Measurements from ENCODE around the gene MBOAT2.
A peak's percentile ranks its signal among the peaks of the same experiment; 100 is the strongest.

Gene MBOAT2

DNA sequence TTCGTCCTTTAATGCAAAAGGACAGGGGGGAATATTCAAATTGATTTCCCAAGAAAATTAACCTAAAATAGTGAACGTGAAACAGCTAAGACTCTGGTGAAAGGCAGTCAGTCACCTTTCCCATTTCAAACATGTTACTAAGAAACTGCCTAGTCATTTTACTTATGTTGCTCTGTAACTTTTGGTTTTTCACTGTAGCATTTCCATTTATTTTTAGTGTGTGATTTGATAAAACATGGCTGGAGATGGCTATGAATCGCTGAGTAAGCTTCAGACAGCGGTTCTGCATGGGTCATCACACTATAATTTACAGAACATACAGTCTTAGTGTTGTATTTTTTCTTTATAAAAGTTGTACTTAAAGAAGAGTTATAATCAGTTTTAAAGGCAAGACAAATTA is 150.1 kb downstream of the MBOAT2 start:
- Mint-ChIP-seq H3K9me3 (no peaks in the 10 kb centered on the region), H3K4me3 (no peak overlapping the region), H3K4me1 (ENCODE audit: low read depth) (no peaks in the 10 kb centered on the region), H3K36me3 (ENCODE audit: low read depth) (peaks cover 9% of the 10 kb centered on the region), H3K27me3 (peaks cover 5% of the 10 kb centered on the region), H3K27ac (no peak overlapping the region)
- intact Hi-C loops (cut with micrococcal nuclease), result no loop called here

DNA sequence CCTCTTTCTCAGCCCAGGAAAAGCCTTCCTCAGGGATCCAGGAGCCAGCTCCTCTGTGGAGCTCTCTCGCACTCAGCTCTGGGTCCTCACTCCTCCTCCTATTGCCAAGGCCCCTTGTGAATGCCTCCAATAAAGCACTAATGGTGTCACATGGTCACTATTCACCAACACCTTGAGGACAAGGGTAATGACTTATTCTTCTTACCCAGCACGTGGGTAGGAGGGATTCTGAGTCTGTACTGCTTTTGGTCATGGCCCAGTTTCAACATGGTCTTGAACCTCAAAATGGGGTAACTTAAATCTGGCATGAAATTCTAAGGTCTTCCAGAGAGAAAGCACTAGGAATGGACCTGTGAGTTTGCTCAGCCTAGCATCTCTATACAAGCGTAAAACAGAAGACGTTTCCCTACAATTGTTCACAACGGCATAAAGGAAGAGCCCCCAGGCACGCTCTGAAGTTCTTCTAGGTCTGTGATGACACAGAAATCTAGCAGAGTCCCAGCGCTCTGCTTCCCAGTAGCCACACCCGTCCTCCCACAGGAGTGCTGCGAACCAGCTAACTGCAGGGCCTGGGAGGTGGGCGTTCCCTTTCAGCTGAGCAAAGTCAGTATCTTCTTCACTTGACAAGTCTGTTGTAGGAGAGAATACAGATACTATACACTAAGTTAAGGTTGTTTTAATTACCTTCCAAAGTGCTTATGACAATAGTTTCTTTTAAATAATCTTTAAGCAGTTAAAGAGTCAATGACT is 151.5 kb downstream of the MBOAT2 start:
- Mint-ChIP-seq H3K27me3 (peaks cover 5% of the 10 kb centered on the region), H3K4me1 (ENCODE audit: low read depth) (no peaks in the 10 kb centered on the region), H3K36me3 (ENCODE audit: low read depth) (no peaks in the 10 kb centered on the region), H3K27ac (no peak overlapping the region), H3K9me3 (no peaks in the 10 kb centered on the region), H3K4me3 (no peak overlapping the region)
- intact Hi-C loops (cut with micrococcal nuclease), result no loop called here

DNA sequence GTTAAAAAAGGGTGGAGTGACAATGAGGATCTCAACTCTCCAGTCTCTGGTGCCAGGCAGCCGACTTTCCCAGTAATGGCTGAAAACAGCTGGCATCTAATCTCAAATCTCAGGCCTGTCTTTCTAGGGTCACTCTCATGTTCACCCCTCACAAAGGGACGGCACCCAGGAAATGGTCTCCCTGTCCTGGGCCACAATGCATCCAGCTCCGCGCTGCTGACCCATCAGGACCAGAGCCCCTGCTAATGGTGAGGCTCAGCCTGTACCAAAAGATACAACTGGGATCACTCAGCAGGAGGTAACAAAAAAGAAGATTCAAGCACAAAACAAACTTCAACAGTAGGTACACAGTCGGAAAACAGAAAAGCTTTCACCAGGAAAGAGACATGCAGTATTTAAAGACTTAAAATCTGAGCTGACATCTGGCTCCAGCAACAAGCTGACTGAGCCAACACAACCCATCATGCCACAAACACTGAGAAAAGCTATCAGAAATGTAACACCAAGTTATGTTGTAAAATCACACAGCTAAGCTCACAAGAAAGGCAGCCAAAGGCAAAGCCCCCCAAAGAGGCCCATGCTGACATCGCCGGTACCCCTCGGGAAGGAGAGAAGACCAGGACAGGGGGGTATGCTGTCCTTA is 152.5 kb downstream of the MBOAT2 start:
- H3K4me1 Mint-ChIP-seq (ENCODE audit: low read depth), result no peaks in the 10 kb centered on the region
- intact Hi-C loops (cut with micrococcal nuclease), result no loop called here

GRCh38 chr2:8849327-8849726 is 154.2 kb downstream of the MBOAT2 start:
- peaks cover 7% of the 10 kb centered on the region for H3K27me3 Mint-ChIP-seq
- no peaks in the 10 kb centered on the region for H3K4me1 Mint-ChIP-seq (ENCODE audit: low read depth)
- H3K36me3 Mint-ChIP-seq (ENCODE audit: low read depth), result no peaks in the 10 kb centered on the region
- intact Hi-C loops (cut with micrococcal nuclease), result no loop called here
- H3K9me3 Mint-ChIP-seq, result no peaks in the 10 kb centered on the region
- no peak overlapping the region for H3K4me3 Mint-ChIP-seq
- no peak overlapping the region for H3K27ac Mint-ChIP-seq

More for the DNA sequence above, 152.5 kb downstream of the MBOAT2 start:
- Mint-ChIP-seq H3K4me3 (no peak overlapping the region), H3K9me3 (no peaks in the 10 kb centered on the region), H3K36me3 (ENCODE audit: low read depth) (no peaks in the 10 kb centered on the region), H3K27ac (no peak overlapping the region), H3K27me3 (peaks cover 5% of the 10 kb centered on the region)

DNA sequence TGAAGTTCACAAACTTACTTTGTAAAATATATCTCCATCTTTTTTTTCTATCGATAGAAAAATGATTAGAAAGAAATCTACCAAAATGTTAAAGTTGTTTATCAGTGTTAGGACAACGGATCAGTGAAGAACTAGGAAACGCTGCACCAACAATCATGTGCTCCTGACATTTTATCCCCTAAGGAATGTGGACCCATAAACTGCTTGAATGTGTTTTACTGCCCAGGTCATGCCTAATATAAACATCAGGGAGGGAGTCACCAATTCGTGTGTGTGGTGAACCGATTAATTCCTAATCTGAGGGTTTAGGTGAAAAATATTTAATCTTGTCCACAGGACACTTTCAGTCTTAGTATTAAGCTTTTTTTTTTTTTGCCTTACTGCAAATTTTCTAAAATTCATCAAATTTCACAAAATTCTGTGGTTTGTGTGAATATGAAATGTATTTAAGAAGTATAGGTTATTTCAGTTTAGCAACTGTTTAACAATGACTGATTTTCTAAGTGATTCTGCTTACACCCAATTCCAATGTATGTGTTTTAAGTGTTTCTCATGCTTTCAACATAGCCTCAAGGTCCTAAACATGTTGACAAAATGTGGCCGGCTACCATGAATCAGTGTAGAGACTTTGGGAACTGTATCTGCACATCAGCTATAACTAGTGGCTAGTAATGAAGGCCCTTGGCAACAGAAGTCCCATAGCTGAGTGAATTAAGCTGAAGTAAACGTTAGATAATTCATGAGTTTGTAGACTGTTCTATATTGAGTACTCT is 155.0 kb downstream of the MBOAT2 start:
- Mint-ChIP-seq H3K36me3 (ENCODE audit: low read depth) (no peaks in the 10 kb centered on the region), H3K4me1 (ENCODE audit: low read depth) (no peaks in the 10 kb centered on the region), H3K27ac (no peak overlapping the region), H3K27me3 (peaks cover 7% of the 10 kb centered on the region), H3K4me3 (no peak overlapping the region), H3K9me3 (no peaks in the 10 kb centered on the region)
- intact Hi-C loops (cut with micrococcal nuclease), result no loop called here

GRCh38 chr2:8847400-8847799 is 156.1 kb downstream of the MBOAT2 start:
- peaks cover 3% of the 10 kb centered on the region for H3K4me1 Mint-ChIP-seq (ENCODE audit: low read depth)
- peaks cover 7% of the 10 kb centered on the region for H3K27me3 Mint-ChIP-seq
- no peaks in the 10 kb centered on the region for H3K9me3 Mint-ChIP-seq
- H3K4me3 Mint-ChIP-seq, result no peak overlapping the region
- no peak overlapping the region for H3K27ac Mint-ChIP-seq
- intact Hi-C loops (cut with micrococcal nuclease), result no loop called here
- no peaks in the 10 kb centered on the region for H3K36me3 Mint-ChIP-seq (ENCODE audit: low read depth)

- no peaks in the 10 kb centered on the region for H3K9me3 Mint-ChIP-seq
- H3K4me3 Mint-ChIP-seq, result no peak overlapping the region
- H3K27me3 Mint-ChIP-seq, result peaks cover 2% of the 10 kb centered on the region
- H3K36me3 Mint-ChIP-seq (ENCODE audit: low read depth), result peaks cover 7% of the 10 kb centered on the region
- H3K27ac Mint-ChIP-seq, result peak overlapping the region; percentile 35
- intact Hi-C loops (cut with micrococcal nuclease), result no loop called here
- H3K4me1 Mint-ChIP-seq (ENCODE audit: low read depth), result peaks cover 23% of the 10 kb centered on the region
These were observed 161.6 kb downstream of the MBOAT2 start for GRCh38 chr2:8841932-8842331.

GRCh38 chr2:8840475-8841091 is 162.9 kb downstream of the MBOAT2 start:
- peaks cover 2% of the 10 kb centered on the region for H3K27me3 Mint-ChIP-seq
- H3K9me3 Mint-ChIP-seq, result no peaks in the 10 kb centered on the region
- H3K4me3 Mint-ChIP-seq, result no peak overlapping the region
- intact Hi-C loops (cut with micrococcal nuclease), result no loop called here
- H3K4me1 Mint-ChIP-seq (ENCODE audit: low read depth), result peaks cover 31% of the 10 kb centered on the region
- peaks cover 10% of the 10 kb centered on the region for H3K36me3 Mint-ChIP-seq (ENCODE audit: low read depth)
- H3K27ac Mint-ChIP-seq, result no peak overlapping the region

- intact Hi-C loops (cut with micrococcal nuclease), result loop anchor here (10.0 kb wide), 1 partner anchor 785 kb away; no protein-coding TSS in a partner anchor
- H3K9me3 Mint-ChIP-seq, result no peaks in the 10 kb centered on the region
- peaks cover 12% of the 10 kb centered on the region for H3K36me3 Mint-ChIP-seq (ENCODE audit: low read depth)
- H3K27me3 Mint-ChIP-seq, result no peaks in the 10 kb centered on the region
- H3K4me1 Mint-ChIP-seq (ENCODE audit: low read depth), result peaks cover 43% of the 10 kb centered on the region
- H3K27ac Mint-ChIP-seq, result no peak overlapping the region
- H3K4me3 Mint-ChIP-seq, result no peak overlapping the region
These were observed 164.1 kb downstream of the MBOAT2 start for GRCh38 chr2:8839189-8839965.

- intact Hi-C loops (cut with micrococcal nuclease), result loop anchor here (10.0 kb wide), 1 partner anchor 787 kb away; no protein-coding TSS in a partner anchor
- Mint-ChIP-seq H3K9me3 (no peaks in the 10 kb centered on the region), H3K4me3 (peak overlapping the region; percentile 45), H3K27ac (peak overlapping the region; percentile 98), H3K36me3 (ENCODE audit: low read depth) (peaks cover 20% of the 10 kb centered on the region), H3K27me3 (no peaks in the 10 kb centered on the region), H3K4me1 (ENCODE audit: low read depth) (peaks cover 51% of the 10 kb centered on the region)
These were observed 165.7 kb downstream of the MBOAT2 start for GRCh38 chr2:8837795-8838140.

DNA sequence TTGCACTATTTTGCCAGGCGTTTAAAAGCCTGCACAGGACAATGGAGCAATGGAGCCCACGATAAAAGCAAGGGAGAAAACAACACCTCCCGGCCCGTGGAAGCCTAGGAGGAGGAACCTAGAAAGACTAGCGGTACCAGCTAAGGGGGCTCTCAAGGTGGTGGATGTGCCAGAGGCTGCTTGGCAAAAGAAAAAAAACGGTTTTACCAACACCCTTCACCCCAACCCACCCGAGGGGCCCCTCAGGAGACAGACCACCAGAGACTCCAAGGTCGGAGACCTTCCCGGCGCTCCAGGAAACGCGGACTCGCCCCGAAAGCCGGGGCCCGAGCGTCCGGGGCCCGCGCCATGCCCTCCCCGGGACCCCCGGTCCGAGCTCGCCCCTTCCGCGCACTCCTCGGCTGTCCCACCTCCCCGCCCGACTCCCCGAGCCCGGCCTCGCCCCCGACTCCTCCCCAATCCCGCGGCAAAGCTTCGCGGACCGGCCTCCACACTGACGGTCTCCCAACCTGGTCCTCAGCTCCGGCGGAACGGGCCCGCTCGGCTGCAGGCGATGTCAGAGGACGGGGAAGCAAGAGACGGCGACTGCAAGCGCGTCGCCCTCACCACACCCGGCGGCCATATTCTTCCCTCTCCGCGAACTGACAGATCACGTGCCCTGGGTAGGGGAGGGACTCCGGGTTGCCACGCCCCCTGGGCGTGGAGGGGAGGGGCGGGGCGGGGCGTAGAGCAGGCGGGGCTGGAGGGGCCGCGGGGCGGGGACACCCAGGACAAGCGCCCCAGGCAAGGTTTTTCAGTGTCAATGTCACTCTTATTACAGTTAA is 166.3 kb downstream of the MBOAT2 start, which contains the start of gene KIDINS220:
KIDINS220 (minus strand) TSS at position 643 of the 824 bp plus-strand sequence. CDS start 10,520 bp downstream, outside the sequence.
- intact Hi-C loops (cut with micrococcal nuclease), result loop anchor here (10.0 kb wide), 1 partner anchor 788 kb away; no protein-coding TSS in a partner anchor
- peak within 1 kb of the TSS; percentile 98 for H3K27ac Mint-ChIP-seq
- no peaks in the 10 kb centered on the region for H3K27me3 Mint-ChIP-seq
- no peaks in the 10 kb centered on the region for H3K9me3 Mint-ChIP-seq
- peaks cover 21% of the 10 kb centered on the region for H3K36me3 Mint-ChIP-seq (ENCODE audit: low read depth)
- H3K4me1 Mint-ChIP-seq (ENCODE audit: low read depth), result peaks cover 46% of the 10 kb centered on the region
- H3K4me3 Mint-ChIP-seq, result peak within 1 kb of the TSS; percentile 100

DNA sequence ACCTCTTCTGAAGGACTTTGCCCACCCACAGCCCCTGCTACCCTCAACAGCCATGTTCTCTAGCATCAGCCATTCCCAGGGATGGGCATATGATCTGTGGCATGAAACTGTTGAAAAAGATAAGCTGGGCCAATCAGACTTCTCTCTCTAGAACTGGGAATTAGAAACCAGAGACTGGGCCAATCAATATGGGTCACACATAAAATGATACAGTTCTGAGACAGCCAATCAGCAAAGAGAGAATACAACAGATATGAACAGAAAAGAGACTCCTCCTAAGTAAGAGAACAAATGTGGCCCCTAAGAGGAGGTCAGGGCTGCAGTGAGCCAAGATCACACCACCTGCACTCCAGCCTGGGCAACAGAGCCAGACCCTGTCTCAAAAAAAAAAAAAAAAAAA is 168.2 kb downstream of the MBOAT2 start:
- intact Hi-C loops (cut with micrococcal nuclease), result loop anchor here (10.0 kb wide), 1 partner anchor 790 kb away; no protein-coding TSS in a partner anchor
- peak overlapping the region; percentile 100 for H3K4me3 Mint-ChIP-seq
- peaks cover 26% of the 10 kb centered on the region for H3K36me3 Mint-ChIP-seq (ENCODE audit: low read depth)
- H3K4me1 Mint-ChIP-seq (ENCODE audit: low read depth), result peaks cover 50% of the 10 kb centered on the region
- no peaks in the 10 kb centered on the region for H3K27me3 Mint-ChIP-seq
- H3K27ac Mint-ChIP-seq, result peak overlapping the region; percentile 73
- no peaks in the 10 kb centered on the region for H3K9me3 Mint-ChIP-seq

All from dendritic cell treated with granulocyte-macrophage colony-stimulating factor and Interleukin-4, amounts not matched to agents 40 ng/mL and 50 ng/mL, for 4 days (primary cell).